Putamen (tissue), 1 donor: ENCODE results near the gene LETM1.

Source experiments
- DNase-seq: peaks from one replicate; pipeline ENCODE4 v3.0.0-alpha.2; 2016; ENCODE audit warnings: low spot score

Gene LETM1

DNA sequence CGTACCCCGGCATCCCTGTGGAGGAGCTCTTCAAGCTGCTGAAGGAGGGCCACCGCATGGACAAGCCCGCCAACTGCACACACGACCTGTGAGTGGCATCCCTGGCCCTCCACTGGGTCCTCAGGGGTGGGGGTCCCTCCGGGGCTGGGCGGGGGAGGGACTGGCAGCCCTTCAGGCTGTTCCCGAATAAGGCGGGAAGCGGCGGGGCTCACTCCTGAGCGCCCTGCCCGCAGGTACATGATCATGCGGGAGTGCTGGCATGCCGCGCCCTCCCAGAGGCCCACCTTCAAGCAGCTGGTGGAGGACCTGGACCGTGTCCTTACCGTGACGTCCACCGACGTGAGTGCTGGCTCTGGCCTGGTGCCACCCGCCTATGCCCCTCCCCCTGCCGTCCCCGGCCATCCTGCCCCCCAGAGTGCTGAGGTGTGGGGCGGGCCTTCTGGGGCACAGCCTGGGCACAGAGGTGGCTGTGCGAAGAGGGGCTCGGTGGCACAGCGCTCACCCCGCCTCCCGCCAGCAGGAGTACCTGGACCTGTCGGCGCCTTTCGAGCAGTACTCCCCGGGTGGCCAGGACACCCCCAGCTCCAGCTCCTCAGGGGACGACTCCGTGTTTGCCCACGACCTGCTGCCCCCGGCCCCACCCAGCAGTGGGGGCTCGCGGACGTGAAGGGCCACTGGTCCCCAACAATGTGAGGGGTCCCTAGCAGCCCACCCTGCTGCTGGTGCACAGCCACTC is 49.2 kb downstream of the LETM1 start:
- no peak for DNase-seq

DNA sequence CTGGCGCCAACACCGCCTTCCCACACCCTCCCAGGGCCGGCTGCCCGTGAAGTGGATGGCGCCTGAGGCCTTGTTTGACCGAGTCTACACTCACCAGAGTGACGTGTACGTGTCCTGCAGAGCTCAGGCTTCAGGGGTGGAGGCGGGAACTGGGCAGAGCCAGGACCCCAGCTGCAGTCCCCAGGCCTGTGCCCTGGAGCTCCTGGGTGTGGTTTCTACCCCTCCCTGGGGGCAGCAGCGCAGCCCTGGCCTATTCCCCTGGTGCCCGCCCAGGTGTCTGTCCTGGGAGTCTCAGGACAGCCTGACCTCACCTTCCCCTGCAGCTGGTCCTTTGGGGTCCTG is 49.8 kb downstream of the LETM1 start:
- no peak for DNase-seq

DNA sequence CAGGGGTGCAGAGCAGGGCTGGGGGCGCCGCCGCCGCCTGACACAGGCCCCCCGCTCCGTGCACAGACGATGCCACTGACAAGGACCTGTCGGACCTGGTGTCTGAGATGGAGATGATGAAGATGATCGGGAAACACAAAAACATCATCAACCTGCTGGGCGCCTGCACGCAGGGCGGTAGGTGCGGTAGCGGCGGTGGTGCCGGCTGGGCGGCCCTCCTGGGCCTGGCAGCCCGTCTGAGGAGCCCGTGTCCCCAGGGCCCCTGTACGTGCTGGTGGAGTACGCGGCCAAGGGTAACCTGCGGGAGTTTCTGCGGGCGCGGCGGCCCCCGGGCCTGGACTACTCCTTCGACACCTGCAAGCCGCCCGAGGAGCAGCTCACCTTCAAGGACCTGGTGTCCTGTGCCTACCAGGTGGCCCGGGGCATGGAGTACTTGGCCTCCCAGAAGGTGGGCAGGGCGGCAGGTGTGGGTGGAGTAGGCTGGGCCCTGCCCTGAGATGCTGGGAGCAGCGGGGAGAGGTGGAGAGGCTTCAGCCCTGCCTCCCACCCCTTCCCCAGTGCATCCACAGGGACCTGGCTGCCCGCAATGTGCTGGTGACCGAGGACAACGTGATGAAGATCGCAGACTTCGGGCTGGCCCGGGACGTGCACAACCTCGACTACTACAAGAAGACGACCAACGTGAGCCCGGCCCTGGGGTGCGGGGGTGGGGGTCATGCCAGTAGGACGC is 50.3 kb downstream of the LETM1 start:
- no peak for DNase-seq

DNA sequence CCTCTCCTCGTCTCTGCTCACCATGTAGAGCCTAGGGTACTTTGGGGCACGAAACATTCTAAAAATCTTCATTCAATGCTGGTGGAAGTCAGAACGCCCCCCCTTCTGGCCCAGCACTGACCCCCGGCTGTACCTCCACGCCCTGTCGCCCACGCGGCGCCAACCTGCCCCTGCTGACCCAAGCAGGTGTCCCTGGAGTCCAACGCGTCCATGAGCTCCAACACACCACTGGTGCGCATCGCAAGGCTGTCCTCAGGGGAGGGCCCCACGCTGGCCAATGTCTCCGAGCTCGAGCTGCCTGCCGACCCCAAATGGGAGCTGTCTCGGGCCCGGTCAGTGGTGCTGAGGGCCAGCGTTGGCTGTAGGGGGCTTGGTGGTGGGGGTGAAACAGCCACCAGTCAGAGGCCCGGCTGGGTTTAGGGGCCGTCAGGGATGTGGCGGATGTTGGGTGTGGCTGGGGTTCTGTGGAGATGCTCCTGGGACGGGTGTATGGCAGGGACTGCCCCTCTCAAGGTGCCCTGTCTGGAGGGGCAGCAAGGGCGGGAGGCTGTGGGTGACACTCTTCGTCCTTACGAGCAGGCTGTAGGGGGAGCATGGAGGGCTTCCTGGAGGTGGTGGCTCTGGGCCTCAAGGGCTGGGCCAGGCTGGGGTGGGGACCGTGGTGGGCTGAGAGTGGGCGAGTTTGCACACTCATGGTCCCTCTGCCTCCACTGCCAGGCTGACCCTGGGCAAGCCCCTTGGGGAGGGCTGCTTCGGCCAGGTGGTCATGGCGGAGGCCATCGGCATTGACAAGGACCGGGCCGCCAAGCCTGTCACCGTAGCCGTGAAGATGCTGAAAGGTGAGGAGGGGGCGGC is 51.1 kb downstream of the LETM1 start:
- no peak for DNase-seq

DNA sequence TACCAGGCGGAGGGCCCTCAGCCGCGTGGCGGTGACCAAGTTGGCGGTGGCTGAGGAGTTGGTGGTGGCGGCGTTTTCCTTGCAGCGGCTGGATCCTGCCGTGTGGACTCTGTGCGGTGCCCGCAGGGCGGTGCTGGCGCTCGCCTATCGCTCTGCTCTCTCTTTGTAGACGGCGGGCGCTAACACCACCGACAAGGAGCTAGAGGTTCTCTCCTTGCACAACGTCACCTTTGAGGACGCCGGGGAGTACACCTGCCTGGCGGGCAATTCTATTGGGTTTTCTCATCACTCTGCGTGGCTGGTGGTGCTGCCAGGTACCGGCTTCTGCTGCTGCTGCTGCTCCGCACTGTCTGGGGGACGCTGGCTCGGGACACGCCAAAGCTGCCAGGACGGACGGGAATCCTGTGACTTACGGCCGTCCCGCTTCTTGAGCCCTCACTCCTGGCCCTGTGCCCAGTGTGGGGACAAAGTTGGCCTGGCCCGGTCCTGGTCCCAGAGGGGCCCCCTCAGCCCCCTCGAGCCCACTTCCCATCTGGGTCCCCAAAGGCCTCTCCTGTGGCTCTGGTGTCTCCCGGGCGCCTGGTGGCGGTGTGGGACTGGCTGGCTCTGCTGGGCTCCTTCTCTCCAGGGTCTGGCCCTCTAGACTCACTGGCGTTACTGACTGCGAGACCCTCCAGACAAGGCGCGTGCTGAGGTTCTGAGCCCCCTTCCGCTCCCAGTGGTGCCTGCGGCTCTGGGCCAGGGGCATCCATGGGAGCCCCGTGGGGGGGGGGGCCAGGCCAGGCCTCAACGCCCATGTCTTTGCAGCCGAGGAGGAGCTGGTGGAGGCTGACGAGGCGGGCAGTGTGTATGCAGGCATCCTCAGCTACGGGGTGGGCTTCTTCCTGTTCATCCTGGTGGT is 52.2 kb downstream of the LETM1 start:
- no peak for DNase-seq

DNA sequence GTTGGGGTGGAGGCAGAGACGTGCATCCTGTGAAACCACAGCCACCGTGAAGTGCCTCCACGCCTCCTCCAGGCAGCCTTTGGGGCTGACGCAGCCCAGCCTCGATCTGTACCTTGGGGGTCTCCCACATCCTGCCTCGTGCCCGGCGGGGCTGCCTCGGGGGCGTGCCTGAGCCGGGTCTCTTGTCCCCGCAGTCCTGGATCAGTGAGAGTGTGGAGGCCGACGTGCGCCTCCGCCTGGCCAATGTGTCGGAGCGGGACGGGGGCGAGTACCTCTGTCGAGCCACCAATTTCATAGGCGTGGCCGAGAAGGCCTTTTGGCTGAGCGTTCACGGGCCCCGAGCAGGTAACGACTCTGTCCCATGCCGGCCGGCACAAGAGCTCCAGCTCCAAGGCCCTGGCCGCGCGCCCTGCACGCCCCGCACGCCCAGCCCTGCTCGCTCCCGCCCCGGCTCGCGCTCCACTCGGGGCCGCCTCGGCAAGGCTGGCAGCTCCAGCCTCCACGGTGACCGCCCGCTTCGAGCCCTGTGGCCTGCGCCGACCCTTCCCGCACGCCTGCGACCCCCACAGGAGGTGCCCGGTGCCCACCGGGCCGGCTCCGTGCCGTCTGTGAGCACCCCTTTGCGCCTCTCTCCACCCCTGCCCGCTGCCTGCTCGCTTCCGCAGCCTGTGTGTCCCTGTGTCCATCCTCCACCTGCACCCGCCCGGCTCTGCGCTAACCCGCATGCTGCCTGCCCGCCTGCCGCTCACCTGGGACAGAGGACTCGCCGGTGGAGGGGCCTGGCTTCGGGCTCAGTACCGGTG is 53.0 kb downstream of the LETM1 start:
- no peak for DNase-seq

DNA sequence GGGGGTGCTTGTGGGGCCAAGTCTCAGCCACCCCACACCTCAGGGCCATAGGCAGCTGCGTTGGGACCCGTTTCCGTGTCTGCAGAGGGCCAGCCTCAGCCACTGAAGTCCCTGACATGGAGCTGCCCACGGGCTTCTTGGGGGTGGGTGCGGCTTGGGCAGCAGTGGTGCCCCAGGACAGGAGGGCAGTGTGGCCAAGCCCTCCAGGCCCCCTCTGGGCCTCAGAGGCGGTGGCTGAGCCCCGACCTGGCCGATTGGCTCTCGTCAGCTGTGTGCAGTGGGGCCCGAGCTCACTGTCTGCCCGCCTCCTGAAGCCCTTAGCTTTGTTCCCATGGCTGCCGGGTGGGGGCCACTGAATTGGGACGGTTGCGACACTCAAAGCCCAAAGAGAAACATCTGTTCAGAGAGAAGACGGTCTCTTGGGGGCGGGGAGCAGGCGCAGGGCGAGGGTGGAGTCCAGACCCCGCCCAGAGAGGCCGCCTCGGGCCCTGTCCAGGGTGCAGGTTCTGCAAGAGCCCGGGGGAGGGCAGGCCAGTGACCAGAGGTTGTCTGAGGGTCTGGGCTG is 53.7 kb downstream of the LETM1 start:
- no peak for DNase-seq

DNA sequence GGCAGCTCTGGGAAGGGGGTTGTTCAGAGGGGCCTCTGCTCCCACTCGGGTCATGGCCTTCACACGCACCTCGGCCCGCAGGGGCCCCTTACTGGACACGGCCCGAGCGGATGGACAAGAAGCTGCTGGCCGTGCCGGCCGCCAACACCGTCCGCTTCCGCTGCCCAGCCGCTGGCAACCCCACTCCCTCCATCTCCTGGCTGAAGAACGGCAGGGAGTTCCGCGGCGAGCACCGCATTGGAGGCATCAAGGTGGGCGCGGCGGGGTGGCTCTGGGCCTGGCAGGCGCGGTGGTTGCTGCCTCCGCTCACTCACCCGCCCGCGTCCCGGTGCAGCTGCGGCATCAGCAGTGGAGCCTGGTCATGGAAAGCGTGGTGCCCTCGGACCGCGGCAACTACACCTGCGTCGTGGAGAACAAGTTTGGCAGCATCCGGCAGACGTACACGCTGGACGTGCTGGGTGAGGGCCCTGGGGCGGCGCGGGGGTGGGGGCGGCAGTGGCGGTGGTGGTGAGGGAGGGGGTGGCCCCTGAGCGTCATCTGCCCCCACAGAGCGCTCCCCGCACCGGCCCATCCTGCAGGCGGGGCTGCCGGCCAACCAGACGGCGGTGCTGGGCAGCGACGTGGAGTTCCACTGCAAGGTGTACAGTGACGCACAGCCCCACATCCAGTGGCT is 54.5 kb downstream of the LETM1 start:
- DNase-seq: no peak

DNA sequence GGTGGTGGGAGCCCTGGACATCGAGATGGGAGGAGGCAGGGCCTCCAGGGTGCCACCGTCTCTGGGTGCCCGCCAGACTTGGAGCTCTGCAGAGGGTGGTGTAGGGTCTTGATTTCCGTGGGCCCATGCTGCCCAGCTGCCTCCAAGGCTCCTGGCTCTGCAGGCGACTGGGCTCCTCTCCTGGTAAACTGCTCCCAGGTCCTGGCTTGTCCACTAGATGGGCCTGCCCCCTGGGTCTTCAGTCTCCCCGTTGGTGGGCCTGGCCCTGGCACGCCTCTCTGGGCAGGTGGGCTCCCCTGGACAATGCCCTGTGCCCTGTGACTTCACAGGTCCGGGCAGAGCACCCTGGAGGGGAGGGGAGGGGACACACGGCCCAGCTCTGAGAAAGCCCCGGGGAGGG is 55.2 kb downstream of the LETM1 start:
- DNase-seq: no peak

DNA sequence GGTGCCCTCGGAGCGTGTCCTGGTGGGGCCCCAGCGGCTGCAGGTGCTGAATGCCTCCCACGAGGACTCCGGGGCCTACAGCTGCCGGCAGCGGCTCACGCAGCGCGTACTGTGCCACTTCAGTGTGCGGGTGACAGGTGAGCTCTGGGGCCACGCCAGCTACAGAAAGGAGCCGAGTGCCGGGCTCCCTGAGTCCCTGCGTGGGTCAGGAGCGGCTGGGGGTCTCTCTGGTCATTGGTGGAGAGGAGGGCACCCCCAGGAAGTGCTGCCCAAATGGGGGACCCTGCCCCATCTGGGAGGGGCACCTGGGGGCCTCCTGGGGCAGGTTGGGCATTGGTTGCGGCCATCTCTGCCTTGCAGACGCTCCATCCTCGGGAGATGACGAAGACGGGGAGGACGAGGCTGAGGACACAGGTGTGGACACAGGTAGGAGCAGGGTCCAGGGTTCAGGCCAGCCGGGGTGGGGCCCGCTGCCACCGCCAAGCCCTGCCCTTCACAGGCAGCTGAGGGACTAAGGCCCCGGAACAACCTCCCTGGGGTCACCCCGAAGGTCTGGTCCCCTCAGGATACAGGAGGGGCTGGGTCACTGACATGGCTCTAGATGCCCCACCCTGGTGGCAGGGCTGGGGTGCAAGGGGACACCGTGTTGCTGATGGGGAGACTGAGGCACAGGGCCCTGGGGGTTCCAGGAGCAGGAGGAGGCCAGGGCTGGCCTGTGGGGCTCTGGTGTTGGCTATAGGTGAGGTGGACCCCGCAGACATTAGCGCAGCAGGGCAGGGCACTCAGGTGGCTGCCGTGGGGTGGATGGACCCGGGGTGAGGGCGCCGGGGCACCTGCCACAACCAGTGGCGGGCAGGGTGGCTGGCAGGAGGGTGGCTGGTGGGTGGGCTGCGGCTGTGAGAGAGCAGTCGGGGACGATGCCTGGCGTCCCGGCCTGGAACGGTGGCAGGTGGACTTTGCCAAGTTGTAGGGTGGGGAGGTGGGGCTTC is 56.3 kb downstream of the LETM1 start:
- DNase-seq: no peak

DNA sequence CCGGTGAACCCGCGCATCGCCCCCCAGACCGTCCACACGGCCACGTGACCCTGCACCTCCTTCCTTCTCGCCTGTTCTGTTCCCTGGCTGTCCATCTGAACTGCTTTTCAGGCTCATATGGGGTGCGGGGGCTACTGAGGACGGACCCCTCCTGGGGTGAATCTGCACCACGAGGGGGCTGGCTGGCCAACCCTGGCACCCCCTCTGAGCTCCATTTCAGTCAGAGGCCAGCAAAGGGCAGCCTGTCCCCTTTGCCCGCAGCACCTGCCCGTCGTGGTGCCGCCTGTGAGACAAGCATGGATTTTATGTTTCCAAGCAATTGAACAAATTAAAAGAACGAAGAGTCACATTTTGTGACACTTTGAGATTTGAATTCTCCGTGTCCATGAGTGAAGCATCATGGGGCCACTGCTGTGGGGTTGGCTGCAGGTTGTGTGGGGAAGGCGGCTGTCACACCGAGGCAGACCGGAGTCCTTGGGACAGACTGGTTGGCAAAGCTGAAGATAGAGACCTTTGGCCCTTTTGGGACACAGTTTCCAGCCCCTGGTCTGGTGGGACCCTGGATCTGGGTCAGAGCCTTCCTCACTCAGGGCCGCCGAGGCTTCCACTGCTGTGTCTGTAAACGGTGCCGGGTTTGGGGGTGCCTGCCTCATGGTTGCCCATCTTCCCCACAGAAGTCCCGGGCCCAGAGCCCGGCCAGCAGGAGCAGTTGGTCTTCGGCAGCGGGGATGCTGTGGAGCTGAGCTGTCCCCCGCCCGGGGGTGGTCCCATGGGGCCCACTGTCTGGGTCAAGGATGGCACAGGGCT is 57.2 kb downstream of the LETM1 start:
- no peak for DNase-seq

DNA sequence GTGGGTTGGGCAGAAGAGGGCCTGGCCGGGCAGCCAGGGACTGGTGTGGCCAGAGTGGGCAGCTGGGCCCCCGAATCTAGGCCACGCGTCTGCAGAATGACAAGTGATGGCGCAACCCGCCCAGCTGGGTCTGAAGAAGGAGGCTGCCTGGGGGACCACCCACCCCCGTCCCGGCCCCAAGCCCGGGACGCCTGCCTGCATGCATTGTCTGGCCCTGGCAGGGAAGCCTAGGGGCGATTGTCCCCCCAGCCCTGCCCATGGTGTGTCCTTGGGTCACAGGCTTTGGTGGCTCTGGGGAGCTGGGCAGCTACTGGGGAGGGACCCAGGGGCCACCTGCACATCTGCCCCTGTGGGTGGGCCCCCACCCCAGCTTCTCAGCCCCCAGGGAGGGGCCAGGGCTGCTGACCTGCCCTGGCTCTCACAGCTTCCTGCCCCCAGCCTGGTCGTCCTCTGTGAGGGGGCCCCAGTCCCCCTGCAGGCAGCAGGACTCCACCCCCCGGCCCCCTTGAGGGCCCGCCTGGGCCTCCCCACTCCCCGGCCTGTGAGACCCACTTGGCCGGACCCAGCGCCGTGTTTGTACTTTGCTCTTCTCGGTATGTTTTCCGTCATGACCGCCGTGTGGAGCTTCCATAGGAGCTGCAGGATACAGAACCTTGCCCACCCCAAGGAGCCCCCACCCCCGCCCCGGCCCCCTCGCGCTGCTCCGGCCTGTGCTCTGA is 57.9 kb downstream of the LETM1 start:
- peak; percentile 64 for DNase-seq

DNA sequence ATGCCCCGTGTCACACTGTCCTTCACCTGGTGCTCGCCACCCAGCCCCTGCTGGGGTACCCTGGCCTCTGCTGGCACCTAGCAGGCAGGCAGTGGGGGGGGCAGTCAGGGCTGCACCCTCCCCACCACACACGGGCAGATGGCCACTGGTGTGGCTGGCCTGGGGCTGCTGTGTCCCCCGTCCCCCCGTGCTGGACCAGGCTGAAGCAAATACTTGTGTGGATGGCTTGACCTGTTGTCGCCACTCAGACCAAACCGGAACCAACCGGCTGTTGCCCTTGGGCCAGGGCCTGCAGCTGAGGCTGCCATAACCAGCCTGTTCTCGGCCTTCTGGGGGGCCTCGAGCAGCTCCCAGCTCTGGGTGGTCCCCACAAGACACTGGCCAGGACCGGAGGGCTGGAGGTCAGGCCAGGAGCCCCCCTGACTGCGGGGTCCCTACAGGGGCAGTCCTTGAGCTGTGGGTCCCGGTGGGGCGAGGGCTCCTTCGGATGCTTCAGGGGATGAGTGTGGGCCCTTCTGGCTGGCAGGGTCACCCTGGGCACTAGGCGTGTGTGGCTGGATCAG is 58.6 kb downstream of the LETM1 start:
- no peak for DNase-seq

DNA sequence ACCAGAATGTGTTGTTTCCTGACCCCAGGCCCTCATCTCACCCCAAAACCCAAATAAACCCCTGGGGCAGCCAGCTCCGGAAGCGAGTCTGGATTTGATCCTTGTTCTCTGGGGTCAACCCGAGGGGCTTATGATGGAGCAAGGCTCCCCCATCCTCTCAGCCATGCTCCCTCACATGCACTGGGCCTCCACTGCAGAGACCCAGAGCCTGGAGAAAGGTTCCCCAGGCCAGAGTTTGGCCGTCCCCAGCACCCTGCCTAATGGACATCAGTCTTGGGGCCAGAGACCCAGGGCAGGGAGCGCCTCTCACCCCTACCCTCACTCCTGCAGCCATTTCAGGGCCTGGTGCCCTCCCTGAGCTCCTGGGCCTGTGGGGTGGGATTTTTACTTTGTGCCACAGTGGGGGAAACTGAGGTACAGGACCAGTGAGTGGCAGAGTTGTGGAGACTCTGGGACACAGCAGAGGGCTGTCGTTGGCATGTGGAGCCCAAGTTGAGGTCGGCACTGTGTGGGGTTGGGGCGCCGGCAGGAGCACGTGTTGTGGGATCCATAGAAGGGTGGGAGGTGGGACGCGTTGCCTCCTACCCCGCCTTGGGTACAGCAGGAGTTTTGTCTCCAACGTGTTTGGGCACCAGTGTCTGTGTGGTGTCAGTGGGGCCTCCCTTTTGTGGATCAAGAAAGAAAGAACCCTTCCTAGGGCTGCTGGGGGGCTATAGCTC is 59.3 kb downstream of the LETM1 start:
- DNase-seq: no peak

DNA sequence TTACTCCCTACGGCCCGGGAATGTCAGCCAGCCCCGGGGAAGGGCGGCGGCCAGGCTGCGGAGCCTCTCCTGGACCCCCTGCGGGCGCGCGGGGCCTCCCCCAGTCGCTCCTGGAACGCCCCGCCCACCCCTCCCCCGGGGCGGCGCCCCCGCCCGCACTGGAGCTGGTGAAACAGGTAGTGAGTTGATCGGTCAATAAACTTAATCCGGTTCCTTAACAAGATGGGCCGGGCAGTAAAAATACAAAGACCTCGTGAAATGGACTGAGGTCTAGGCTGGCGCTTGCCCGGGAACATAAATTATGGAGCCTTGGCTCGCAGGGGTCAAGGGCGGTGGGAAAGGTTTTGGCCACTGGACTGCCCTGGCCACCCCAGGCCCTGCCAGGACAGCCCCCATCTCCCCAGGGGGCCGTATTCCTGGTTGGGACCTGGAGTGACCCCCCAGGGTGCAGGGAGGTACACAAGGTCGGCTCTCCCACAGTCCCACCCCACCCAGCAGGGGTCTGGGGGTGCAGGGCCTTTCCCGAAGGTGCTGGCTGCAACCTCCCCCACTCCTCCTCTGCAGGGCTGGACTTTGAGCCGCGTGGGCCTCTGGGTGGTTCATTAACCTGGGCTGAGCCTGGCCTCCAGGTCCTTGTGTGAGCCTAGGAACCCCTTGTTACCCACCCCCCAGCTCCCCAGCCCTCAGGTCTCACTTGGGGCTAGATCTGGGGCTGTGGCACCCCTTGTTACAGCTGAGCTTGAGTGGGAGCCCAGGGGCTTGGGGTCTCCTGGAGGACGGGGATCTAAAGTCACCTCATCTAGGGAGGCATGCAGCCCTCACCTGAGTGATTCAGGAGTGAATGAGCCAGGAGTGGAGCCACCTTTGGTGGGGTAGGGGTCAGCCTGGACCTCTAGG is 60.4 kb downstream of the LETM1 start:
- DNase-seq: no peak
